Measurements from ENCODE around the gene ELOA. TPM values are rescaled to one million over a fixed set of nuclear protein-coding genes. Genes with fewer than 3 reads are reported as not detected.

ELOA gene
- total and polyA plus RNA-seq, 2 of the 13 experiments (the other 11 are each of a cell fraction or from before 2014, with no cell fraction given), result 14.2 to 28.5 TPM

DNA sequence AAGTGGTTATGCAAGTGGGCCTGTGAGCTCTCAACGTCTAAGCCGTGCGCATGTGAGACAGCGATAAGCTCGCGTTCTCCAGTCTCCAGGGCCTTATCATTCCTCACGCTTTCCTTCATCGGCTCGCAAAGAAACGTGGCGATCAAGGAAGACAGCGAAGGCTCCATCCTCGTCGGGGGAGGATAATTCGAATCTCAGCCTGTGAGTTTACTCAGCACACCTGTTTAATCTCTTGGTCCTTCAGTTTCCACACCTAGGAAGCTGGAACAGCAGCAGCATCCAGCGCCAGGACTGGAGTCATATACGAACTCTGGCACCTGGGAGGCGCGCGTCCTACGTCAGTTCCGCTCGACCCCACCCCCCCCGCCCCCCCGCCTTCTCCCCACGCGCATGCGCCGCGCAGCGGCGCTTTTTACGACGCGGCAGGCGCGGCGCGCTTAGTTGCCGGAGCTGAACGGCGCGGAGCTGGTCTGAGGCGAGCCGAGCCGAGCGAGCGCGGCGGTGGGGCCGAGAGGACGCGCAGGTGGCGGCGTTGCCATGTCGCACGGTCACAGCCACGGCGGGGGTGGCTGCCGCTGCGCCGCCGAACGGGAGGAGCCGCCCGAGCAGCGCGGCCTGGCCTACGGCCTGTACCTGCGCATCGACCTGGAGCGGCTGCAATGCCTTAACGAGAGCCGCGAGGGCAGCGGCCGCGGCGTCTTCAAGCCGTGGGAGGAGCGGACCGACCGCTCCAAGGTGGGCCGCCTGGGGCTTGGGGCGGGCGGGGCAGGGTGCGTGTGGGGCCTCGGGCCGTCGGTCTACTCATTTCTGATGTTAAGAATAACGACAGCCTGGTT is 34.9 kb downstream of the ELOA start, which contains the start of gene PITHD1 (continued):
- TF ChIP-seq, protein P1, sequence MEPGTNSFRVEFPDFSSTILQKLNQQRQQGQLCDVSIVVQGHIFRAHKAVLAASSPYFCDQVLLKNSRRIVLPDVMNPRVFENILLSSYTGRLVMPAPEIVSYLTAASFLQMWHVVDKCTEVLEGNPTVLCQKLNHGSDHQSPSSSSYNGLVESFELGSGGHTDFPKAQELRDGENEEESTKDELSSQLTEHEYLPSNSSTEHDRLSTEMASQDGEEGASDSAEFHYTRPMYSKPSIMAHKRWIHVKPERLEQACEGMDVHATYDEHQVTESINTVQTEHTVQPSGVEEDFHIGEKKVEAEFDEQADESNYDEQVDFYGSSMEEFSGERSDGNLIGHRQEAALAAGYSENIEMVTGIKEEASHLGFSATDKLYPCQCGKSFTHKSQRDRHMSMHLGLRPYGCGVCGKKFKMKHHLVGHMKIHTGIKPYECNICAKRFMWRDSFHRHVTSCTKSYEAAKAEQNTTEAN (CRISPR knock-in tag; conservative IDR thresholded peaks at IDR 0.05), result peak; percentile 63; the same call in 1 of the 2 replicates
- TF ChIP-seq JDP2 (CRISPR knock-in tag; IDR thresholded peaks at IDR 0.05; ENCODE audit: borderline replicate concordance), result no peak; the same call in 1 of the 2 replicates
- no peak for TF ChIP-seq ZBTB8A (CRISPR knock-in tag; IDR thresholded peaks at IDR 0.05; ENCODE audit: borderline replicate concordance, low read depth)
- no peak for TF ChIP-seq NFE2L1 (CRISPR knock-in tag; IDR thresholded peaks at IDR 0.05; ENCODE audit: borderline replicate concordance)
- no peak for TF ChIP-seq ZNF570 (CRISPR knock-in tag; IDR thresholded peaks at IDR 0.05; ENCODE audit: borderline replicate concordance)
- peak; percentile 87; the same call in 1 of the 2 replicates for TF ChIP-seq DNMT1 (CRISPR knock-in tag; IDR thresholded peaks at IDR 0.05)
- peak; percentile 36 for TF ChIP-seq DR1 (CRISPR knock-in tag; IDR thresholded peaks at IDR 0.05)
- TF ChIP-seq XBP1 (CRISPR knock-in tag; IDR thresholded peaks at IDR 0.05), result no peak; the same call in 1 of the 2 replicates
- TF ChIP-seq HES4 (CRISPR knock-in tag; IDR thresholded peaks at IDR 0.05; ENCODE audit: borderline replicate concordance), result peak; percentile 97
- peak; percentile 69 for TF ChIP-seq TFDP2 (CRISPR knock-in tag; IDR thresholded peaks at IDR 0.05)
- no peak for TF ChIP-seq CCAR2 (optimal IDR thresholded peaks at IDR 0.05; ENCODE audit: low read depth, low read length)
- TF ChIP-seq SSRP1 (CRISPR knock-in tag; IDR thresholded peaks at IDR 0.05), result peak; percentile 36; the same call in 1 of the 2 replicates
- TF ChIP-seq ZNF569 (CRISPR knock-in tag; IDR thresholded peaks at IDR 0.05; ENCODE audit: borderline replicate concordance), result no peak
- no peak for TF ChIP-seq ZNF609 (CRISPR knock-in tag; IDR thresholded peaks at IDR 0.05; ENCODE audit: borderline replicate concordance)
- no peak for TF ChIP-seq TCF7L2 (IDR thresholded peaks at IDR 0.05; ENCODE audit: low read depth, low read length)
- peak; percentile 75; the same call in 1 of the 2 replicates for TF ChIP-seq SNAI1 (CRISPR knock-in tag; IDR thresholded peaks at IDR 0.05; ENCODE audit: borderline replicate concordance)
- peak; percentile 82; the same call in 1 of the 2 replicates for TF ChIP-seq SAFB2 (CRISPR knock-in tag; IDR thresholded peaks at IDR 0.05; ENCODE audit: borderline replicate concordance, low read depth)
- TF ChIP-seq NCOA2 (CRISPR knock-in tag; IDR thresholded peaks at IDR 0.05), result peak; percentile 41; the same call in 1 of the 2 replicates
- TF ChIP-seq RCOR2 (CRISPR knock-in tag; IDR thresholded peaks at IDR 0.05), result no peak
- TF ChIP-seq NBN (conservative IDR thresholded peaks at IDR 0.05), result no peak
- TF ChIP-seq CBX5 (CRISPR knock-in tag; IDR thresholded peaks at IDR 0.05; ENCODE audit: borderline replicate concordance), result no peak
- TF ChIP-seq ZNF563 (CRISPR knock-in tag; IDR thresholded peaks at IDR 0.05), result peak; percentile 79; the same call in 1 of the 2 replicates
- no peak for TF ChIP-seq GLI4 (CRISPR knock-in tag; IDR thresholded peaks at IDR 0.05; ENCODE audit: borderline replicate concordance)
